Tracheal epithelial cell (primary cell): ENCODE data around the gene LAG3. TPM values are rescaled to one million over a fixed set of nuclear protein-coding genes. Genes with fewer than 3 reads are reported as not detected.

ENCODE experiments used
- total RNA-seq: library from RNA; depleted of rRNA; stranded (reverse); fragments of >200 nt; gene quantifications from 2 replicates; pipeline ENCODE4 v1.2.1, GENCODE V29; 2014

LAG3 gene
- 0.24 TPM in 1 of 2 replicates, not detected in the other for total RNA-seq

GRCh38 chr12:6772331-6772695 lies at the start of gene LAG3:
TSS of gene LAG3 (plus strand) at chr12:6772520. CDS start at chr12:6772853, 333 bp downstream.

GRCh38 chr12:6723607-6724408 lies 48.5 kb upstream of the LAG3 start, which contains the start of gene COPS7A:
TSS of gene COPS7A (plus strand) at chr12:6724046. CDS start at chr12:6724657, 611 bp downstream.

GRCh38 chr12:6752921-6753771 lies 19.2 kb upstream of the LAG3 start, which contains the start of gene MLF2:
TSS of gene MLF2 (minus strand) at chr12:6753141. CDS start at chr12:6752334, 807 bp downstream.

GRCh38 chr12:6765634-6766581 lies 6.4 kb upstream of the LAG3 start, which contains the start of gene PTMS:
TSS of gene PTMS (plus strand) at chr12:6766363. CDS start at chr12:6766706, 343 bp downstream.

GRCh38 chr12:6788972-6789924 lies 16.9 kb downstream of the LAG3 start, which contains the start of gene CD4:
TSS of gene CD4 (plus strand) at chr12:6789528. CDS start at chr12:6800139, 10,611 bp downstream.

GRCh38 chr12:6821591-6822425 lies 49.5 kb downstream of the LAG3 start, which contains the start of gene GPR162:
TSS of gene GPR162 (plus strand) at chr12:6821821. CDS start at chr12:6823899, 2,078 bp downstream.

Other genes starting within 250 kb of the LAG3 start
- gene GAPDH, start 238.0 kb upstream of the LAG3 start, total RNA-seq = 6,794 and 7,400 TPM in 2 replicates
- gene IFFO1, start 216.5 kb upstream of the LAG3 start, total RNA-seq = 0.85 and 1.7 TPM in 2 replicates
- 24.6 and 39.4 TPM in 2 replicates for gene NOP2, start 204.2 kb upstream of the LAG3 start, total RNA-seq
- gene CHD4, start 165.1 kb upstream of the LAG3 start, total RNA-seq = 179 and 185 TPM in 2 replicates
- 2.3 and 3.9 TPM in 2 replicates for gene LPAR5, start 136.6 kb upstream of the LAG3 start, total RNA-seq
- gene ACRBP, start 125.1 kb upstream of the LAG3 start, total RNA-seq = not detected in 2 replicates
- 14.9 and 28.7 TPM in 2 replicates for gene ING4, start 109.4 kb upstream of the LAG3 start, total RNA-seq
- 5.8 and 6.4 TPM in 2 replicates for gene ZNF384, start 83.1 kb upstream of the LAG3 start, total RNA-seq
- not detected in 2 replicates for gene PIANP, start 71.7 kb upstream of the LAG3 start, total RNA-seq
- gene COPS7A, start 48.5 kb upstream of the LAG3 start, total RNA-seq = 56.6 and 68.8 TPM in 2 replicates
- gene MLF2, start 19.4 kb upstream of the LAG3 start, total RNA-seq = 176 and 190 TPM in 2 replicates
- gene PTMS, start 6.2 kb upstream of the LAG3 start, total RNA-seq = 17.7 and 26.0 TPM in 2 replicates
- gene CD4, start 17.0 kb downstream of the LAG3 start, total RNA-seq = not detected in 2 replicates
- gene GPR162, start 49.3 kb downstream of the LAG3 start, total RNA-seq = 0.72 TPM in 1 of 2 replicates, not detected in the other
- gene P3H3, start 55.9 kb downstream of the LAG3 start, total RNA-seq = 22.2 and 39.3 TPM in 2 replicates
- gene GNB3, start 68.4 kb downstream of the LAG3 start, total RNA-seq = 0.24 TPM in 1 of 2 replicates, not detected in the other
- gene CDCA3, start 78.8 kb downstream of the LAG3 start, total RNA-seq = under 0.01 and 2.4 TPM in 2 replicates
- gene USP5, start 79.6 kb downstream of the LAG3 start, total RNA-seq = 61.2 and 83.4 TPM in 2 replicates
- gene TPI1, start 95.0 kb downstream of the LAG3 start, total RNA-seq = 1,092 and 1,488 TPM in 2 replicates
- gene SPSB2, start 100.8 kb downstream of the LAG3 start, total RNA-seq = 7.2 and 7.7 TPM in 2 replicates
- gene LRRC23, start 132.3 kb downstream of the LAG3 start, total RNA-seq = 11.3 and 11.7 TPM in 2 replicates
- gene ENO2, start 142.1 kb downstream of the LAG3 start, total RNA-seq = 6.6 and 31.1 TPM in 2 replicates
- 6.3 and 12.8 TPM in 2 replicates for gene ATN1, start 155.4 kb downstream of the LAG3 start, total RNA-seq
- not detected in 2 replicates for gene RNU7-1, start 171.3 kb downstream of the LAG3 start, total RNA-seq
- gene C12orf57, start 171.5 kb downstream of the LAG3 start, total RNA-seq = 86.0 and 133 TPM in 2 replicates
- gene PTPN6, start 178.8 kb downstream of the LAG3 start, total RNA-seq = 8.9 and 13.0 TPM in 2 replicates
- 218 and 285 TPM in 2 replicates for gene PHB2, start 198.1 kb downstream of the LAG3 start, total RNA-seq
- gene EMG1, start 198.4 kb downstream of the LAG3 start, total RNA-seq = 68.8 and 101 TPM in 2 replicates
- gene LPCAT3, start 246.0 kb downstream of the LAG3 start, total RNA-seq = 5.5 and 6.2 TPM in 2 replicates